ENCODE results near the gene RDH11. TPM values are rescaled to one million over a fixed set of nuclear protein-coding genes. Genes with fewer than 3 reads are reported as not detected.

The RDH11 gene
- polyA plus RNA-seq, 3 donors = 123 to 131 (median 125) TPM

GRCh38 chr14:67650694-67651093, 44.9 kb downstream of the RDH11 start:
- no peak for DNase-seq (ENCODE audit: low read depth in 3 of 3, low spot score in 2 of 3)

GRCh38 chr14:67650151-67650550, 45.4 kb downstream of the RDH11 start:
- no peak for DNase-seq (ENCODE audit: low read depth in 3 of 3, low spot score in 2 of 3)

GRCh38 chr14:67646131-67646530, 49.4 kb downstream of the RDH11 start:
- DNase-seq (ENCODE audit: low read depth in 3 of 3, low spot score in 2 of 3) = no peak

GRCh38 chr14:67645414-67645813, 50.1 kb downstream of the RDH11 start:
- no peak for DNase-seq (ENCODE audit: low read depth in 3 of 3, low spot score in 2 of 3)

GRCh38 chr14:67644428-67644827, 51.1 kb downstream of the RDH11 start:
- DNase-seq (ENCODE audit: low read depth in 3 of 3, low spot score in 2 of 3) = no peak

GRCh38 chr14:67643713-67644112, 51.9 kb downstream of the RDH11 start:
- DNase-seq (ENCODE audit: low read depth in 3 of 3, low spot score in 2 of 3) = no peak

- no peak for DNase-seq (ENCODE audit: low read depth in 3 of 3, low spot score in 2 of 3)
Observed at GRCh38 chr14:67641902-67642749, 53.4 kb downstream of the RDH11 start.

- DNase-seq (ENCODE audit: low read depth in 3 of 3, low spot score in 2 of 3) = no peak
Observed at GRCh38 chr14:67641480-67641879, 54.1 kb downstream of the RDH11 start.

- DNase-seq (ENCODE audit: low read depth in 3 of 3, low spot score in 2 of 3) = no peak
Observed at GRCh38 chr14:67638642-67639041, 56.9 kb downstream of the RDH11 start.

GRCh38 chr14:67636361-67636919, 59.1 kb downstream of the RDH11 start:
- no peak for DNase-seq (ENCODE audit: low read depth in 3 of 3, low spot score in 2 of 3)

GRCh38 chr14:67633451-67634147, 62.0 kb downstream of the RDH11 start:
- no peak for DNase-seq (ENCODE audit: low read depth in 3 of 3, low spot score in 2 of 3)

GRCh38 chr14:67630938-67631337, 64.6 kb downstream of the RDH11 start:
- DNase-seq (ENCODE audit: low read depth in 3 of 3, low spot score in 2 of 3) = no peak

GRCh38 chr14:67630186-67630585, 65.4 kb downstream of the RDH11 start:
- DNase-seq (ENCODE audit: low read depth in 3 of 3, low spot score in 2 of 3) = no peak

GRCh38 chr14:67627519-67627918, 68.0 kb downstream of the RDH11 start:
- no peak for DNase-seq (ENCODE audit: low read depth in 3 of 3, low spot score in 2 of 3)

Other genes starting within 250 kb of the RDH11 start
- gene TMEM229B, start 207.0 kb downstream of the RDH11 start, polyA plus RNA-seq (ENCODE audit: insufficient read length in 3 of 3) = 1 to 10 TPM; 2.6 to 3.4 (median 3.0) TPM
- gene PLEKHH1, start 162.5 kb downstream of the RDH11 start, polyA plus RNA-seq (ENCODE audit: insufficient read length in 3 of 3) = 10 to 100 TPM; 37.5 to 44.3 (median 40.1) TPM
- gene PIGH, start 95.5 kb downstream of the RDH11 start, polyA plus RNA-seq (ENCODE audit: insufficient read length in 3 of 3) = 10 to 100 TPM; 44.7 to 48.9 (median 44.9) TPM
- 10 to 100 TPM in 2 of 3 donors, 1 to 10 TPM in 1; 9.5 to 13.8 (median 11.9) TPM for gene ARG2, start 75.8 kb downstream of the RDH11 start, polyA plus RNA-seq (ENCODE audit: insufficient read length in 3 of 3)
- 100 to 1,000 TPM; 126 to 131 (median 128) TPM for gene VTI1B, start 21.1 kb downstream of the RDH11 start, polyA plus RNA-seq (ENCODE audit: insufficient read length in 3 of 3)
- under 1 TPM; 0.26 to 0.38 (median 0.31) TPM for gene RDH12, start 6.1 kb upstream of the RDH11 start, polyA plus RNA-seq (ENCODE audit: insufficient read length in 3 of 3)
- gene ZFYVE26, start 120.8 kb upstream of the RDH11 start, polyA plus RNA-seq (ENCODE audit: insufficient read length in 3 of 3) = 10 to 100 TPM; 15.4 to 15.7 (median 15.5) TPM
- gene RAD51B, start 124.0 kb upstream of the RDH11 start, polyA plus RNA-seq (ENCODE audit: insufficient read length in 3 of 3) = 10 to 100 TPM; 11.3 to 11.9 (median 11.6) TPM

Measured in right renal cortex interstitium (tissue), 3 donors.